Caco-2 (cell line): ENCODE data around the gene GAP43. TPM values are rescaled to one million over a fixed set of nuclear protein-coding genes. Genes with fewer than 3 reads are reported as not detected.

ENCODE experiments used
- BruUV-seq: library from RNA; stranded (reverse); fragments of 400-500 nt; replicated peaks from 2 replicates; lab custom pipeline; 2021; lab: Mats Ljungman, UMichigan
- CTCF ChIA-PET: fragments of 300-600 bp; sonication (Branson Sonifier 250); formaldehyde crosslinking; loops from one replicate; lab custom pipeline; 2022; ENCODE audit warnings: antibody characterized with exemption; lab: Charles Lee
- POLR2A ChIA-PET: fragments of 300-600 bp; sonication (Branson Sonifier 250); formaldehyde crosslinking; loops from one replicate; lab custom pipeline; 2022; ENCODE audit warnings: antibody characterized with exemption; lab: Charles Lee
- DNase-seq, 2 experiments: peaks; one replicate each; pipeline versions ENCODE4 v3.0.0 to v3.0.0-alpha.2; 2020 to 2022
- H3K27me3 ChIP-seq: replicated peaks from 2 replicates; pipeline ENCODE4 v1.6.0; 2011; ENCODE audit warnings: low read length; ENCODE audit not compliant: control insufficient read depth, insufficient read depth
- H3K36me3 ChIP-seq: 2 replicates; pipeline ENCODE4 v1.5.1; 2011; ENCODE audit warnings: low read length; ENCODE audit not compliant: control insufficient read depth, insufficient read depth
- H3K4me1 ChIP-seq: fragments of 250-450 bp; sonication (Bioruptor Pico); 2 replicates; pipeline ENCODE4 v1.5.1; 2020; ENCODE audit warnings: mild to moderate bottlenecking
- H3K4me3 ChIP-seq: 2 replicates; pipeline ENCODE4 v1.5.1; 2011; ENCODE audit warnings: low read depth, mild to moderate bottlenecking, control low read depth, low read length
- H3K9me3 ChIP-seq: fragments of 250-450 bp; sonication (Bioruptor Pico); 2 replicates; pipeline ENCODE4 v1.5.1; 2020; ENCODE audit warnings: mild to moderate bottlenecking, moderate library complexity
- H3K27ac Mint-ChIP-seq: one replicate; pipeline ENCODE4 v1.8.0; 2022; ENCODE audit warnings: mixed read lengths; ENCODE audit not compliant: unreplicated experiment
- H3K27me3 Mint-ChIP-seq: one replicate; pipeline ENCODE4 v1.8.0; 2022; ENCODE audit warnings: mixed read lengths; ENCODE audit not compliant: insufficient read depth, unreplicated experiment
- H3K36me3 Mint-ChIP-seq: one replicate; pipeline ENCODE4 v1.8.0; 2022; ENCODE audit warnings: mild to moderate bottlenecking, mixed read lengths; ENCODE audit not compliant: insufficient read depth, unreplicated experiment
- H3K4me1 Mint-ChIP-seq: one replicate; pipeline ENCODE4 v1.8.0; 2022; ENCODE audit warnings: low read depth, mixed read lengths; ENCODE audit not compliant: unreplicated experiment
- H3K4me3 Mint-ChIP-seq: one replicate; pipeline ENCODE4 v1.8.0; 2022; ENCODE audit warnings: mild to moderate bottlenecking, moderate library complexity, mixed read lengths; ENCODE audit not compliant: unreplicated experiment
- H3K9me3 Mint-ChIP-seq: one replicate; pipeline ENCODE4 v1.8.0; 2022; ENCODE audit warnings: mixed read lengths; ENCODE audit not compliant: unreplicated experiment
- intact Hi-C: fragments of 100-400 bp; cut with micrococcal nuclease; formaldehyde crosslinking; loops from one replicate; pipeline ENCODE4 v1.10.0; 2022; ENCODE audit not compliant: unreplicated experiment
- total RNA-seq: library from RNA; stranded (reverse); gene quantifications from 2 replicates; pipeline ENCODE4 v1.2.3, GENCODE V29; 2022
- TF ChIP-seq, protein P1 (sequence below), 2 experiments: fragments of 200-600 bp in 1 of 2; IDR thresholded peaks; 1 replicate in 1 of 2; 2 replicates in 1 of 2; pipeline versions ENCODE4 v1.5.1 to v1.8.0; 2011 to 2022; ENCODE audit warnings: antibody characterized with exemption in 1 of 2, control low read depth in 1 of 2, inconsistent platforms in 1 of 2, low read depth in 1 of 2, low read length in 1 of 2, mild to moderate bottlenecking in 1 of 2, moderate library complexity in 1 of 2; ENCODE audit not compliant: insufficient read depth in 1 of 2, severe bottlenecking in 1 of 2, unreplicated experiment in 1 of 2

GAP43 gene
- total RNA-seq, 1 experiment from 2014 or later, result not detected

DNA sequence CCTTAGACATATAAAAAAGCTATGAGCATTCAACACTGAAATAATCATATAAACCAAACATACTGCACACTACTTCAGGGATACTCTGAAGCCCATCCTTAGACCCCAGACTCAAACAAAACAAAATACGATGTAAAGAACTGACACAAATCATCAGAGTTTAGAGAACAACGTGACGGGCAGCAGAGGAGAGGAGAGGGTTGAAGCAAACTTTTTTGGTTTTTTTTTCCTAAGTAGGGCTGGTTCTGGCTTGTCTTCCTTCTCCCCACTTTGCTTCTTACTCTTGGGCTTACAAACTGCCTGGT, 34.7 kb downstream of the GAP43 start:
- peak overlapping the region; percentile 96 for H3K4me3 Mint-ChIP-seq
- DNase-seq, result no peak
- intact Hi-C loops, result loop anchor here (2.0 kb wide), 1 partner anchor 35 kb away; no protein-coding TSS in a partner anchor
- no peaks in the 10 kb centered on the region for H3K9me3 Mint-ChIP-seq
- H3K4me3 ChIP-seq, result peak overlapping the region; percentile 57
- CTCF ChIA-PET, result no interaction called here
- no peaks in the 10 kb centered on the region for H3K36me3 ChIP-seq
- POLR2A ChIA-PET, result no interaction called here
- H3K27me3 Mint-ChIP-seq, result no peaks in the 10 kb centered on the region
- H3K36me3 Mint-ChIP-seq, result peaks cover 6% of the 10 kb centered on the region
- peaks cover 6% of the 10 kb centered on the region for H3K4me1 Mint-ChIP-seq
- peak overlapping the region; percentile 71 for H3K27ac Mint-ChIP-seq
- H3K4me1 ChIP-seq, result no peaks in the 10 kb centered on the region
- TF ChIP-seq, protein P1, sequence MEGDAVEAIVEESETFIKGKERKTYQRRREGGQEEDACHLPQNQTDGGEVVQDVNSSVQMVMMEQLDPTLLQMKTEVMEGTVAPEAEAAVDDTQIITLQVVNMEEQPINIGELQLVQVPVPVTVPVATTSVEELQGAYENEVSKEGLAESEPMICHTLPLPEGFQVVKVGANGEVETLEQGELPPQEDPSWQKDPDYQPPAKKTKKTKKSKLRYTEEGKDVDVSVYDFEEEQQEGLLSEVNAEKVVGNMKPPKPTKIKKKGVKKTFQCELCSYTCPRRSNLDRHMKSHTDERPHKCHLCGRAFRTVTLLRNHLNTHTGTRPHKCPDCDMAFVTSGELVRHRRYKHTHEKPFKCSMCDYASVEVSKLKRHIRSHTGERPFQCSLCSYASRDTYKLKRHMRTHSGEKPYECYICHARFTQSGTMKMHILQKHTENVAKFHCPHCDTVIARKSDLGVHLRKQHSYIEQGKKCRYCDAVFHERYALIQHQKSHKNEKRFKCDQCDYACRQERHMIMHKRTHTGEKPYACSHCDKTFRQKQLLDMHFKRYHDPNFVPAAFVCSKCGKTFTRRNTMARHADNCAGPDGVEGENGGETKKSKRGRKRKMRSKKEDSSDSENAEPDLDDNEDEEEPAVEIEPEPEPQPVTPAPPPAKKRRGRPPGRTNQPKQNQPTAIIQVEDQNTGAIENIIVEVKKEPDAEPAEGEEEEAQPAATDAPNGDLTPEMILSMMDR (IDR thresholded peaks at IDR 0.05; ENCODE audit: insufficient read depth in 1 of 2, low read depth in 1 of 2, low read length in 1 of 2, severe bottlenecking in 1 of 2, unreplicated experiment in 1 of 2), result no peak
- H3K27me3 ChIP-seq, result no peaks in the 10 kb centered on the region
- no peaks in the 10 kb centered on the region for H3K9me3 ChIP-seq
- no TSS peak for BruUV-seq

DNA sequence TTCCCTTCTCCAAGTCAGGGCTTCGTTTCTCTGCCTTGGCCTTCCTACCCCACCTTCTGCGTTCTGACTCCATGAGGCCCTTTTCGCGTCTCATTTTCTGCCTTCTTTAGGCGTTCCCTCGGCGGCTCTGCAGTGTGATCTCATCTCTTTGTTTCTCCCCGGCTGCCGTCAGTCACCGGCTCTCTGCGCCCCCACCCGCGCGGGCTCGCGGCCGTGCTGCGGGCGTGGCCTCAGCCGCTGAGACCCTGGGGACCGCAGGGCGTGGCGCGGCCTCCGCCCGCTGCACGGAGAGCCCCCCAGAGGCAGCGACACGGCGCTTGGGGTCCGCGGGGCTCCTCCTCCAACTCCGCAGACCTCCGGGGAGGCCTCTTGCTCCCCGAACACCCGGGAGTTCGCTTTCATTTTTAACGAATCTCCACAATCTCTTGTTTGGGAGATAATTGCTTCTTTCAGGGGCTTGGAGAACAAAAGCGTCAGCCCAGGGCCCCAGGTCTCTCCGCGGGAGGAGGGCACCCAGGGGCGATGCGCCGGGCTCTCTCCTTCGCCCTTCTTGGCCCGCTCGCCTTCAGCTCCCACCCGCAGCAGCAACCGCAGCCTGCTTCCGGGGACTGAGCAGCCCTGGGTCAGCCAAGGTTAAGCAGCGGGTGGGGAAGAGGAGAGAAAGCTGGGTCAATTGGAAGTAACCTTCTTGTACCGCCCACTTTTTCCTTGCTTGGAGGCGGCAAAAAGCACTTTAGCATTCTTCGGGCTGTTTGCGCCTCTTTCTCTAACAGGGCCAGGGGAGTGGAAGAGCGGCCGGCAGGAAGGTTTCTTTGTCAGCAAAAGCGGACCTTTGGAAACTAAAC, 35.2 kb downstream of the GAP43 start:
- Histone ChIP-seq H3K4me3 (peak overlapping the region; percentile 57), H3K36me3 (no peaks in the 10 kb centered on the region), H3K27me3 (no peaks in the 10 kb centered on the region), H3K9me3 (no peaks in the 10 kb centered on the region), H3K4me1 (no peaks in the 10 kb centered on the region)
- TF ChIP-seq, protein P1 (IDR thresholded peaks at IDR 0.05; ENCODE audit: insufficient read depth in 1 of 2, low read depth in 1 of 2, low read length in 1 of 2, severe bottlenecking in 1 of 2, unreplicated experiment in 1 of 2), result no peak
- H3K9me3 Mint-ChIP-seq, result no peaks in the 10 kb centered on the region
- peaks cover 6% of the 10 kb centered on the region for H3K36me3 Mint-ChIP-seq
- intact Hi-C loops, result loop anchor here (2.0 kb wide), 1 partner anchor 34 kb away; no protein-coding TSS in a partner anchor
- no TSS peak for BruUV-seq
- peak; percentile 43 to 57 for DNase-seq
- H3K27me3 Mint-ChIP-seq, result no peaks in the 10 kb centered on the region
- H3K27ac Mint-ChIP-seq, result peak overlapping the region; percentile 71
- ChIA-PET CTCF (no interaction called here), POLR2A (no interaction called here)
- peak overlapping the region; percentile 96 for H3K4me3 Mint-ChIP-seq
- peaks cover 6% of the 10 kb centered on the region for H3K4me1 Mint-ChIP-seq

DNA sequence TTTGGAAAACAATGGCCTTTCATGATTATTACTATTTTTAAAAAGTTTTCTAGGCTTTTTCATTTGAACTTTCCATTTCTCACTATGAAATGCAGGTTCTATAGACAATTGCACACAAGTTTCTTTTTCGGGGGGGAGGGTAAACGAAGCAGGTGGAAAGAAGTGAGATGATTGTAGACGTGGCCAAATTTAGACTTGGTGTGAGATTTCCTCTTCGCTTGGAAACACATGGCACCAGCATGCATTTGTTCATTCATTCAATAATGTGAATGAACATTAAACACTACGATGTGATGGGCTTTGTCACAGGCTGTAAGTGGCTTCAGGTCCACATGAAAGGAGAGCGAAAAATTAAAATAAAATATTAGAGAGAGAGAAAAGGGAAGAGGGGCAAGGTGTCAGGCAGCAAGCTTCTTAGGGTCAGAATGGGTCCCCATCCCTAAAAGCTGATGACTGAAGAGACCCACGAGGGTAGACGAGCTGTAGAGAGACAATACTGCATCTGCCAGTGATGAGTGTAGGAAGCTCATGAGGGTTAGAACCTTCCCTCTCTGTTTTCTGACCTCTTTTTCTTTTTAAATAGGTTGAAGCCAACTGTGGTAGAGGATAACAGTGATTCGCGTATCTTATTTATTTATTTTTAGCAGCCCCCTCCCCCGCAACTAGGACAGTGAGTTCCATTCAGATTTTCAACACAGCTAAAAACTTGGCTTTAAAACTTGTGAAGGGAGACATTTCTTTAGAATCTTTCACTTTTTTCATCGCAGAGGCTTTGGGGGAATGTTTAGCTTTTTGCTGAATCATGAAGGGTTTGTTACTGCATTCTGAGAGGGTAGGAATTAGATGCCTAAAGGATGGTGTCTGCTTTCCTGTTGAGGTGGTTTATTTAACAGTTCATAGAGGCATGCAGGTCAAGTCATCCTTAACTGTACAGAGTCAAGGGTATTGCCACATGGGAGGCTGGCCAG, 36.2 kb downstream of the GAP43 start:
- Histone ChIP-seq H3K4me3 (no peak overlapping the region), H3K4me1 (no peaks in the 10 kb centered on the region), H3K9me3 (no peaks in the 10 kb centered on the region), H3K27me3 (no peaks in the 10 kb centered on the region), H3K36me3 (no peaks in the 10 kb centered on the region)
- Mint-ChIP-seq H3K4me1 (peaks cover 6% of the 10 kb centered on the region), H3K4me3 (no peak overlapping the region), H3K27ac (no peak overlapping the region), H3K9me3 (no peaks in the 10 kb centered on the region), H3K27me3 (no peaks in the 10 kb centered on the region), H3K36me3 (peaks cover 6% of the 10 kb centered on the region)
- no TSS peak for BruUV-seq
- TF ChIP-seq, protein P1 (IDR thresholded peaks at IDR 0.05; ENCODE audit: insufficient read depth in 1 of 2, low read depth in 1 of 2, low read length in 1 of 2, severe bottlenecking in 1 of 2, unreplicated experiment in 1 of 2), result no peak
- DNase-seq, result no peak
- intact Hi-C loops, result loop anchor here (2.0 kb wide), 1 partner anchor 33 kb away; no protein-coding TSS in a partner anchor
- CTCF ChIA-PET, result no interaction called here
- POLR2A ChIA-PET, result no interaction called here
